ENCODE results near the gene MAP3K6. TPM values are rescaled to one million over a fixed set of nuclear protein-coding genes. Genes with fewer than 3 reads are reported as not detected.
A peak's percentile ranks its signal among the peaks of the same experiment; 100 is the strongest.

Gene MAP3K6
- total RNA-seq, 1 experiment from 2014 or later: 13.5 TPM

DNA sequence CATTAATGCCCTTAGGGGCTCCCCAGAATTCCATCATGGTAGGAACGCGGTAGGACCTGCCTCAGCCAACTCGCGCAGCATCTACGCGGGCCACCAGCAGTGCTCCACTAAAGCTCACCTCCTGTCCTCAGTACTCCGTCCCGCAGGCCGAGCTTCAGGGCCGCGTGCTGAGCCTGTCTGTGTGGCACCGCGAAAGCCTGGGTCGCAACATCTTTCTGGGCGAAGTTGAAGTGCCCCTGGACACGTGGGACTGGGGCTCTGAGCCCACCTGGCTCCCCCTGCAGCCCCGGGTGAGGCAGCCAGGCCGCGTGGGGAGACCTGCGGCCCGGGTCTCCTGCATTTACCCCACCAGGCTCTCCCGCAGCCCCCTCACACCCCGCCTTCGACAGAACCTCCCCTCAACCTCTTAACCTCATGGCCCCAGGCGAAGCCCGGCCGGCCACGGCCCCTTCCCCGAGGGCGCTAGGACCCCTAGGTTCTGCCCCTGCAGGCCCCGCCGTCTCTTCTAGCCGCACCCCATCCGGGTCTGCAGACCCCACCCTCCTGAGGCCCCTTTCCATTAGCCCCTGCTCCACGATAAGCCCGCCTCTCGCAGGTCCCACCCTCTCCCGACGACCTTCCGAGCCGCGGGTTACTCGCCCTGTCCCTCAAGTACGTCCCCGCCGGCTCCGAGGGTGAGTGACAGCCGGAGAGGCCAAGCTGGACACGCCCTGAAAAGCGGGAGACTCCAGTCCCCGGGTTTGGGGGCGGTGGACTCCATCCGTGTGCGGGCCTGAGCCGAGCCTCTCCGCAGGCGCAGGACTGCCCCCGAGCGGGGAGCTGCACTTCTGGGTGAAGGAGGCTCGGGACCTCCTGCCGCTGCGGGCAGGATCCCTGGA is 15.9 kb downstream of the MAP3K6 start:
- ChIA-PET CTCF (interaction anchor here (0.7 kb wide), 1 partner anchor 51 kb away, joined by 4 read pairs; no protein-coding TSS in a partner anchor), POLR2A (interaction anchor here (1.4 to 5.9 kb wide), 3 partner anchors 9 to 16 kb away, joined by 3 to 33 read pairs (median 27); partner anchors contain the start of genes MAP3K6 and SYTL1)
- intact Hi-C loops (cut with micrococcal nuclease): no loop called here
- Mint-ChIP-seq H3K4me1 (ENCODE audit: insufficient read depth, unreplicated experiment) (peaks cover 18% of the 10 kb centered on the region), H3K36me3 (ENCODE audit: insufficient read depth, unreplicated experiment) (peaks cover 83% of the 10 kb centered on the region), H3K27me3 (ENCODE audit: insufficient read depth, unreplicated experiment) (no peaks in the 10 kb centered on the region), H3K27ac (ENCODE audit: low read depth, unreplicated experiment) (no peak overlapping the region), H3K4me3 (ENCODE audit: unreplicated experiment) (no peak overlapping the region), H3K9me3 (ENCODE audit: unreplicated experiment) (no peaks in the 10 kb centered on the region)
- BruUV-seq (replicated peaks): no TSS peak
- TF ChIP-seq, protein P1, sequence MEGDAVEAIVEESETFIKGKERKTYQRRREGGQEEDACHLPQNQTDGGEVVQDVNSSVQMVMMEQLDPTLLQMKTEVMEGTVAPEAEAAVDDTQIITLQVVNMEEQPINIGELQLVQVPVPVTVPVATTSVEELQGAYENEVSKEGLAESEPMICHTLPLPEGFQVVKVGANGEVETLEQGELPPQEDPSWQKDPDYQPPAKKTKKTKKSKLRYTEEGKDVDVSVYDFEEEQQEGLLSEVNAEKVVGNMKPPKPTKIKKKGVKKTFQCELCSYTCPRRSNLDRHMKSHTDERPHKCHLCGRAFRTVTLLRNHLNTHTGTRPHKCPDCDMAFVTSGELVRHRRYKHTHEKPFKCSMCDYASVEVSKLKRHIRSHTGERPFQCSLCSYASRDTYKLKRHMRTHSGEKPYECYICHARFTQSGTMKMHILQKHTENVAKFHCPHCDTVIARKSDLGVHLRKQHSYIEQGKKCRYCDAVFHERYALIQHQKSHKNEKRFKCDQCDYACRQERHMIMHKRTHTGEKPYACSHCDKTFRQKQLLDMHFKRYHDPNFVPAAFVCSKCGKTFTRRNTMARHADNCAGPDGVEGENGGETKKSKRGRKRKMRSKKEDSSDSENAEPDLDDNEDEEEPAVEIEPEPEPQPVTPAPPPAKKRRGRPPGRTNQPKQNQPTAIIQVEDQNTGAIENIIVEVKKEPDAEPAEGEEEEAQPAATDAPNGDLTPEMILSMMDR (IDR thresholded peaks at IDR 0.05; ENCODE audit: unreplicated experiment): no peak
- no peak for DNase-seq (ENCODE audit: unreplicated experiment)

DNA sequence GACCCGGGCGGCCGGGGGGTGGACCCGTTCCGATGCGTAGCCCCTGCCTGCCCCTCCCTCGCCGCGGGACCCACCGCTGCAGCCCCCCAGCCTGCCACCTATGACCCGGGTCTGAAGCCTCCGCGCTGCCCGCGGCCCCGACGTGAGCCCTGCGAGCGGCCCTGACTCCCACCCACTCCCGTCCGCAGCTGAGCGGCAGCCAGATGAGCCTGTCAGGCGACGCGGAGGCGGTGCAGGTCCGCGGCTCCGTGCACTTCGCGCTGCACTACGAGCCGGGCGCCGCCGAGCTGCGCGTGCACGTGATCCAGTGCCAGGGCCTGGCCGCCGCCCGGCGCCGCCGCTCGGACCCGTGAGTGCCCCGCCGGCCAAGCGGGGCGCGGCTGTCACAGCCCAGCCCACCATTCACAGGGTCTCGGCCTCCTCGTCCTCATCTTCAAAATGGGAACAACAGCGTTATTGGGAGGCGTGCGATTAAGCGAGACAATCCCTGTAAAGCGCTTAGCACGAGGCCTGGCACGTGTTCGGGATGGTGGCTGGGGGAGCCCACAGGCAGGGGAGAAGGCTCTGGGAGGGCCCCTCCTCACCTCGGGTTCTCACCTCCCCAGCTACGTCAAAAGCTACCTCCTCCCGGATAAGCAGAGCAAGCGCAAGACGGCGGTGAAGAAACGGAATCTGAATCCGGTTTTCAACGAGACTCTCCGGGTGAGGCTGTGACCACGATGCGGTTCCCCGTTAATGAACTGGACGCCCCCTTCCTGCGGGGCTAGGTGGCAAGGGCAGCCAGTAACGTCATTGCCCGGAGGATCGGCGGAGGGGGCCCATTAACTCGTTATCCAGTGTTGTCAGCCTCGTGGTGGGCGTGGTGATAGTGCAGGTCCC is 16.7 kb downstream of the MAP3K6 start:
- ChIA-PET POLR2A (interaction anchor here (0.6 to 5.9 kb wide), 3 partner anchors 8 to 364 kb away, joined by 3 to 33 read pairs (median 27); partner anchors contain the start of genes MAP3K6 and SYTL1), CTCF (no interaction called here)
- intact Hi-C loops (cut with micrococcal nuclease): no loop called here
- DNase-seq (ENCODE audit: unreplicated experiment): no peak
- Mint-ChIP-seq H3K4me3 (ENCODE audit: unreplicated experiment) (no peak overlapping the region), H3K36me3 (ENCODE audit: insufficient read depth, unreplicated experiment) (peaks cover 83% of the 10 kb centered on the region), H3K4me1 (ENCODE audit: insufficient read depth, unreplicated experiment) (peaks cover 19% of the 10 kb centered on the region), H3K9me3 (ENCODE audit: unreplicated experiment) (no peaks in the 10 kb centered on the region), H3K27ac (ENCODE audit: low read depth, unreplicated experiment) (no peak overlapping the region), H3K27me3 (ENCODE audit: insufficient read depth, unreplicated experiment) (no peaks in the 10 kb centered on the region)
- TF ChIP-seq, protein P1 (IDR thresholded peaks at IDR 0.05; ENCODE audit: unreplicated experiment): no peak
- BruUV-seq (replicated peaks): no TSS peak

DNA sequence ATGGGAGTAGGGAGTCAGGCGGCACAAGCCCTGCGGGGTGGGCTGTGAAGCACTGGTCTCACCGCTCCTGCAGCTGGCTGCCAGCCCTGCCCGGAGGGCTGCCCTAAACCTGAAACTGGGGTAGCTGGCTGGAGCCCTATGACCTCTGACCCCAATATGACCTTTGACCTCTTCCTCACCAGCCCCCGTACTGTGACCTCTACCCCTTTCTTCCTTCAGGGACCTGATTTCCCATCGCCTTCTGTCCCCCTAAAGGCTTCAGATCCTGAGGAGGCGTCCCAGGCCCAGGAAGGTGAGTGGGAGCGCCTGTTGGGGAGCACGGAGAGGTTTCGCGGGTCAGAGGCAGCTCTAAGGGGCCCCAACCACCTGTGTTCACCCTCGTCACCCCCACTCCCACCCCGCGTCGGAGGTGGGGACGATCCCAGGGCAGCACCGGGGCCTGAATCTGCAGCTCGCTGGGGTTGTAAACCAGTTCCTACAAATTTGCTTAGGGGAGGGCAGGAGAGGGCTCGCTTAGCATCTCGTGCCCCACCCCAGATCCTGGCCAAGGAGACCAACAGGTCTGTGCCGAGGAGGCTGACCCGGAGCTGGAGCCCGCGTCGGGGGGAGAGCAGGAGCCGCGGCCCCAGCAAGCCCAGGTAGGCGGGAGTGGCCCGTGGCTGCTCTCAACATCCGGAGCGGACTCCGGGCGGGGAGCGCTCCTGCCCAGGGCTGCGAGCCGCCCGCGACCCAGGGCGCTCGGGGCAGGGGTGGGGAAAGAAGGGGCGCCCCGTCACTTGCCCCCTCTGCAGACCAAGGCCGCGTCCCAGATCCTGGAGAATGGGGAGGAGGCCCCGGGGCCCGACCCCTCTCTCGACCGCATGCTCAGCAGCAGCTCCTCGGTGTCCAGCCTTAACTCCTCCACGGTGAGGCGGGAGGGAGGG is 17.6 kb downstream of the MAP3K6 start:
- Mint-ChIP-seq H3K27ac (ENCODE audit: low read depth, unreplicated experiment) (no peak overlapping the region), H3K36me3 (ENCODE audit: insufficient read depth, unreplicated experiment) (peaks cover 79% of the 10 kb centered on the region), H3K27me3 (ENCODE audit: insufficient read depth, unreplicated experiment) (no peaks in the 10 kb centered on the region), H3K4me1 (ENCODE audit: insufficient read depth, unreplicated experiment) (peaks cover 19% of the 10 kb centered on the region), H3K4me3 (ENCODE audit: unreplicated experiment) (no peak overlapping the region), H3K9me3 (ENCODE audit: unreplicated experiment) (no peaks in the 10 kb centered on the region)
- CTCF ChIA-PET: interaction anchor here (0.7 to 1.4 kb wide), 2 partner anchors 8 to 252 kb away, joined by 3 to 4 read pairs; no protein-coding TSS in a partner anchor
- POLR2A ChIA-PET: interaction anchor here (0.6 to 5.9 kb wide), 3 partner anchors 7 to 363 kb away, joined by 3 to 33 read pairs (median 27); partner anchors contain the start of genes MAP3K6 and SYTL1
- TF ChIP-seq, protein P1 (IDR thresholded peaks at IDR 0.05; ENCODE audit: unreplicated experiment): no peak
- peak; percentile 69 for DNase-seq (ENCODE audit: unreplicated experiment)
- intact Hi-C loops (cut with micrococcal nuclease): no loop called here
- BruUV-seq (replicated peaks): no TSS peak

All from MCF 10A (cell line).